Left ventricle myocardium inferior (tissue), 1 donor: ENCODE results near the gene GPSM3. TPM values are rescaled to one million over a fixed set of nuclear protein-coding genes. Genes with fewer than 3 reads are reported as not detected.
A peak's percentile ranks its signal among the peaks of the same experiment; 100 is the strongest.

Experiments
- DNase-seq: peaks from one replicate; pipeline ENCODE4 v3.0.0-alpha.2; 2020
- H3K27ac ChIP-seq: fragments of 200-600 bp; replicated peaks from 2 replicates; pipeline ENCODE4 v1.8.0; 2021
- H3K27me3 ChIP-seq: fragments of 200-600 bp; 2 replicates; pipeline ENCODE4 v1.8.0; 2021; ENCODE audit warnings: low read depth
- H3K36me3 ChIP-seq: fragments of 200-600 bp; 2 replicates; pipeline ENCODE4 v1.8.0; 2021
- H3K4me1 ChIP-seq: fragments of 200-600 bp; 2 replicates; pipeline ENCODE4 v1.8.0; 2021
- H3K4me3 ChIP-seq: fragments of 200-600 bp; 2 replicates; pipeline ENCODE4 v1.8.0; 2021; ENCODE audit warnings: mild to moderate bottlenecking, moderate library complexity
- H3K9me3 ChIP-seq: fragments of 200-600 bp; replicated peaks from 2 replicates; pipeline ENCODE4 v1.8.0; 2021
- intact Hi-C: fragments of 100-400 bp; cut with micrococcal nuclease; formaldehyde crosslinking; loops from one replicate; pipeline ENCODE4 v1.11.0; 2022
- total RNA-seq: library from RNA; stranded (reverse); fragmentation: NEBNext Ultra II Directional; extraction: Animal tissue kit (Norgen Biotek cat#: 25700); gene quantifications from one replicate; pipeline ENCODE4 v1.2.1, GENCODE V29; 2021
- TF ChIP-seq, protein P1 (sequence below): fragments of 200-600 bp; IDR thresholded peaks from 2 replicates; pipeline ENCODE4 v1.8.0; 2021; ENCODE audit warnings: antibody characterized with exemption, mild to moderate bottlenecking, borderline replicate concordance
- donor health status: DM: no; HTN: yes; CAD: no; lungs with severe emphysema.

GPSM3 gene
- total RNA-seq, 1 donor from 2014 or later: 5.0 TPM

DNA sequence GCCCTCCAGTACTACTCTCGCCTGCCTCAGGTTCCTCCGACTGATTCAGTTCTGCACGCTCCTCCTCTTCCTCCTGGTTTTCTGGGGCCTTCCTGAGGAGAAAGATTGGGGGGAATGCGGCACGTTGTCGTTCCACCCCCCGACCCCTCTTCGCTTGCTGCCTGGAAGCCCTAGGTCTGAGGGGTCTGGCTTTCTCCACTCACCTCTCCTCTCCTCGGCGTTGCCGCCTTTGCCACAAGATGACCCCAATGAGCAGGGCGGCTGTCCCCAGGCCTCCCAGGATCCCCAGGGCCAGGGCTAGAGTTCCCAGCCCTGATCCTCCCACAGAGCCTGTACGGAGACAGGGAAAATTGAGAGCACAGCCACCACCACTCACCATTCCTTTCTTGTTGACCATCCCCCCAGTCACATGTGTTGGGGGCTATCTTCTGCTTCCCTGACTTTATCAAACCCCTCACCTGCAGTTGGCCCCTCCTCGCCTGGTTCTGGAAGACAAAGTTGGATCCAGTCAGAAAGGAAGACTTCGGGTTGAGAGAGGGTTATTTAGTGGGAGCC, 11.2 kb downstream of the GPSM3 start:
- Histone ChIP-seq H3K36me3 (peaks cover 30% of the 10 kb centered on the region), H3K27ac (peak overlapping the region; percentile 98)

DNA sequence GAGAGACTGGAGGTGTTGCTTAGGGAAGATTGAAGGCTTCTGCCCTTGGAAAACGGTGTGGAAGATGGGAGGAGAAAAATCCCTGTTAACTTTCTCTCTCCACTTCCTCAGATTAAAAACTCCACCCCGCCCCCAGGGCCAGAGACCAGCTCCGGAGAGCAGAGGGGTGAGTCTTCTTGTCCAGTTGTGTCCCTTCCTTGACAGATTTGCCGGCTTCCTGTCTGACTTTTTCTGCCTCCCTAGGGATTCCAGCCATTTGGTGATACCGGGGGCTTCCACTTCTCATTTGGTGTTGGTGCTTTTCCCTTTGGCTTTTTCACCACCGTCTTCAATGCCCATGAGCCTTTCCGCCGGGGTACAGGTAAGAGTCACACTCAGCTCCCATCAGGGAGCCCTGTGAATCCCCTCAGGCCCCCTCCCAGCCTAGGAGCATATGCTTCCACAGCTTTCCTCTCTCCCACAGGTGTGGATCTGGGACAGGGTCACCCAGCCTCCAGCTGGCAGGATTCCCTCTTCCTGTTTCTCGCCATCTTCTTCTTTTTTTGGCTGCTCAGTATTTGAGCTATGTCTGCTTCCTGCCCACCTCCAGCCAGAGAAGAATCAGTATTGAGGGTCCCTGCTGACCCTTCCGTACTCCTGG, 12.6 kb downstream of the GPSM3 start:
- Histone ChIP-seq H3K36me3 (peaks cover 30% of the 10 kb centered on the region), H3K4me3 (peak overlapping the region; percentile 93), H3K9me3 (no peaks in the 10 kb centered on the region), H3K27me3 (no peaks in the 10 kb centered on the region), H3K27ac (peak overlapping the region; percentile 97), H3K4me1 (peaks cover 85% of the 10 kb centered on the region)
- TF ChIP-seq, protein P1, sequence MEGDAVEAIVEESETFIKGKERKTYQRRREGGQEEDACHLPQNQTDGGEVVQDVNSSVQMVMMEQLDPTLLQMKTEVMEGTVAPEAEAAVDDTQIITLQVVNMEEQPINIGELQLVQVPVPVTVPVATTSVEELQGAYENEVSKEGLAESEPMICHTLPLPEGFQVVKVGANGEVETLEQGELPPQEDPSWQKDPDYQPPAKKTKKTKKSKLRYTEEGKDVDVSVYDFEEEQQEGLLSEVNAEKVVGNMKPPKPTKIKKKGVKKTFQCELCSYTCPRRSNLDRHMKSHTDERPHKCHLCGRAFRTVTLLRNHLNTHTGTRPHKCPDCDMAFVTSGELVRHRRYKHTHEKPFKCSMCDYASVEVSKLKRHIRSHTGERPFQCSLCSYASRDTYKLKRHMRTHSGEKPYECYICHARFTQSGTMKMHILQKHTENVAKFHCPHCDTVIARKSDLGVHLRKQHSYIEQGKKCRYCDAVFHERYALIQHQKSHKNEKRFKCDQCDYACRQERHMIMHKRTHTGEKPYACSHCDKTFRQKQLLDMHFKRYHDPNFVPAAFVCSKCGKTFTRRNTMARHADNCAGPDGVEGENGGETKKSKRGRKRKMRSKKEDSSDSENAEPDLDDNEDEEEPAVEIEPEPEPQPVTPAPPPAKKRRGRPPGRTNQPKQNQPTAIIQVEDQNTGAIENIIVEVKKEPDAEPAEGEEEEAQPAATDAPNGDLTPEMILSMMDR: no peak
- intact Hi-C loops: no loop called here
- no peak for DNase-seq

More for the DNA sequence above, 11.2 kb downstream of the GPSM3 start:
- H3K9me3 ChIP-seq: no peaks in the 10 kb centered on the region
- no peak overlapping the region for H3K4me3 ChIP-seq
- peaks cover 82% of the 10 kb centered on the region for H3K4me1 ChIP-seq
- H3K27me3 ChIP-seq: no peaks in the 10 kb centered on the region
- DNase-seq: no peak
- TF ChIP-seq, protein P1: no peak
- intact Hi-C loops: no loop called here

DNA sequence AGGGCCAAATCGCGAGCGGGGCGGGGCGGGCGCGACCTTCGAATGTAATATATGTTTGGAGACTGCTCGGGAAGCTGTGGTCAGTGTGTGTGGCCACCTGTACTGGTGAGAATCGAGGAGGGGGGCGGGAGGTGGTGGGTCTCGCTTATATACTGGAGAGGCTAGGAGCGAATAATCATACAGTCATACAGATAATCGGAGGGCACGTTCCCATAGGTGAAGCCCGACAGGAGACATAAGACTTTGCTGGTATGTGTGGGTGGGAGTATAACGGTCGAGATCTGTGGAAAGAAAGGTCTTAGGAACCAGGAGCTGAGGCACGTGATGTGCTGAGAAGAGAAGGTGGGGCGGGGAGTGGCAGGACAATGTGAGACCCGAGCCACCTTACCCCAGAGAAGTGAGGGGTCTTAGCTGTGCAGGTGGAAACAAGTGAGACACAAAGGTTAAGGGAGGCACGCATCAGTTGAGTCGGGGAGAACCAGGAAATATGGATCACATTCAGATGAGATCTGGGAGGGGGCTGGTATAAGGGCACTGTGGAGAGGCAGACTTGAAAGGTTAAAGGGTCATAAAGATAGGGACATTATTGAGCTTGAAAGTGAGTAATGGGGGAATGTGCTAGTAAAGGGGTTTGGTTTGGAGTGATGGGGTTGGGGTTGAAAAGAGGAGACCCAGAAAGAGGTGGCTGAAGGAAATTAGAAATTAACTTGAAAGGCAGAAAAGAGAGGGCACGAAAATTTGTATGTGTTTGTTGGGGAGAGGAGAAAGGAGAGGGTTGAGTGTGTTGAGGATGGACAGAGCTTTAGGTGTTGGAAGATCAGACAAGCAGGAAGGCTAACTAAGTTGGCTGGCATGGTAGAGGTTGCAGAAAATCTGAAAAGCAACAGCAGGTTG, 13.6 kb downstream of the GPSM3 start:
- intact Hi-C loops: no loop called here
- no peak for DNase-seq
- H3K27me3 ChIP-seq: no peaks in the 10 kb centered on the region
- peaks cover 30% of the 10 kb centered on the region for H3K36me3 ChIP-seq
- H3K27ac ChIP-seq: peak overlapping the region; percentile 97
- TF ChIP-seq, protein P1: no peak
- peak overlapping the region; percentile 93 for H3K4me3 ChIP-seq
- peaks cover 81% of the 10 kb centered on the region for H3K4me1 ChIP-seq
- no peaks in the 10 kb centered on the region for H3K9me3 ChIP-seq

DNA sequence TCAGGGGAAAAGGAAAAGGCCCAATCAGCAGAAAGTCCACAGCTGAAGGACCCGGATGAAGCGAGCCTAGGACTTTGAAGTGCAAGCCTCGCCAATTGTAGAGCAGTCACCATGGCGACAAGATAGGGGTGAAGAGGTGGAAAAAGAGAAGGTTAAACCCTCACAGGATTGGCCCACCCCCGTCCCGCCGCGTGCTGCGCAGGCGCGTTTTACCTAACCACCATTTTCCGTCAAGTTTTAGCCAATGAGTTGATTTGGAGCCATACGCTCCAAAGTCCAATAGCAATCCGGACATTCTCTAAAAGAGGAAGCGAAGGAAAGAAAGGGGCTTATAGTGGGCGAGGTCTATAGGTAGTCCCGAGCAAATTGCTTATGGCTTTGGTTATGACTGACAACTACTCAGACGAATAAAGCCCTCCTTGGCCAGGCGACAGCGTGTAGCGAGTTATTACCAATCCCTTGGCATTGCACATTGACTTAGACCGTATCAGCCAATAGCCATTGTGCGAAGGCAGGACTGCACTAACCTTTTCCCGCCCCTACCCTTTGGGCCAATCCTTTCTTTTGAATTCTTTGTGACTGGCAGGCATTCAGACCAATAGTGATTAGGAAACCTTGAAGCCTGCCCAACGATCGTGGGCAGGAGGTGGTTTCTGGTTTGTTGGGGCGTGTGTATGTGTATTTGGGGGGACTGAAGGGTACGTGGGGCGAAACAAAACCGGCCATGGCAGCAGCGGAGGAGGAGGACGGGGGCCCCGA, 14.5 kb downstream of the GPSM3 start, which contains the start of gene RNF5:
TSS of gene RNF5 (plus strand) at position 618 of the 759 bp plus-strand sequence. CDS start at position 725, 107 bp downstream.
- intact Hi-C loops: no loop called here
- peak; percentile 95 for DNase-seq
- Histone ChIP-seq H3K27ac (peak within 1 kb of the TSS; percentile 97), H3K36me3 (peaks cover 28% of the 10 kb centered on the region), H3K4me3 (peak within 1 kb of the TSS; percentile 93), H3K4me1 (peaks cover 77% of the 10 kb centered on the region), H3K27me3 (no peaks in the 10 kb centered on the region), H3K9me3 (no peaks in the 10 kb centered on the region)
- TF ChIP-seq, protein P1: no peak
